GM12878 (cell line): Measurements from ENCODE around the gene LTBP3. TPM values are rescaled to one million over a fixed set of nuclear protein-coding genes. Genes with fewer than 3 reads are reported as not detected.

Experiments
- ATAC-seq: fragments of 200-7000 bp; cut with Tn5 transposase; 3 replicates; pipeline ENCODE4 v1.9.1; 2020; ENCODE audit warnings: mild to moderate bottlenecking, moderate library complexity
- BruUV-seq: library from RNA; stranded (reverse); fragments of 400-500 nt; replicated peaks from 2 replicates; lab custom pipeline; 2021; lab: Mats Ljungman, UMichigan
- CTCF ChIA-PET: fragments of 300-600 bp; sonication (Branson Sonifier 250); formaldehyde crosslinking; extraction: SDS; loops from one replicate; lab custom pipeline; 2021; ENCODE audit warnings: inconsistent platforms; lab: Yijun Ruan, JAX
- POLR2A ChIA-PET: fragments of 350-600 bp; formaldehyde crosslinking; extraction: SDS; loops from one replicate; lab custom pipeline; 2021; ENCODE audit warnings: inconsistent platforms; lab: Charles Lee
- RAD21 ChIA-PET: fragments of 300-600 bp; sonication (Branson Sonifier 250); formaldehyde crosslinking; loops from one replicate; lab custom pipeline; 2023; ENCODE audit warnings: antibody characterized with exemption; ENCODE audit not compliant: unreplicated experiment; lab: Charles Lee
- SMC1A ChIA-PET: fragments of 300-600 bp; sonication (Branson Sonifier 250); formaldehyde crosslinking; loops from one replicate; lab custom pipeline; 2023; ENCODE audit not compliant: unreplicated experiment, uncharacterized antibody; lab: Charles Lee
- DNase-seq: peaks from one replicate; pipeline ENCODE4 v3.0.0-alpha.2; 2011; ENCODE audit warnings: low read depth, low spot score
- FAIRE-seq: peaks from 3 replicates; lab custom pipeline; 2011; peaks lifted over from hg19 to GRCh38; lab: Jason Lieb, UNC
- H2AFZ ChIP-seq: 2 replicates; pipeline ENCODE4 v1.6.0; 2011; ENCODE audit warnings: low read depth, low read length, control low read depth; ENCODE audit not compliant: control insufficient read depth
- H3K27ac ChIP-seq: 2 replicates; pipeline ENCODE4 v1.5.1; 2011; ENCODE audit warnings: control low read depth; ENCODE audit not compliant: control insufficient read depth, insufficient read depth
- H3K27me3 ChIP-seq, 2 experiments: replicated peaks in 1 of 2; 2 replicates each; pipeline versions ENCODE4 v1.6.0 to v1.6.1; 2011; ENCODE audit warnings: low read length in 1 of 2; ENCODE audit not compliant: control insufficient read depth in 2 of 2, insufficient read depth in 2 of 2
- H3K36me3 ChIP-seq, 2 experiments: 2 replicates each; pipeline ENCODE4 v1.5.1; 2011; ENCODE audit warnings: low read length in 1 of 2; ENCODE audit not compliant: control insufficient read depth in 2 of 2, insufficient read depth in 2 of 2
- H3K4me1 ChIP-seq: 2 replicates; pipeline ENCODE4 v1.6.1; 2011; ENCODE audit warnings: mild to moderate bottlenecking, low read length, moderate library complexity, mixed read lengths; ENCODE audit not compliant: control insufficient read depth, insufficient read depth
- H3K4me2 ChIP-seq: 2 replicates; pipeline ENCODE4 v1.6.0; 2011; ENCODE audit warnings: control low read depth; ENCODE audit not compliant: control insufficient read depth, insufficient read depth
- H3K4me3 ChIP-seq: fragments of 200-600 bp; sonication (generic); 2 replicates; pipeline ENCODE4 v1.5.1; 2016
- H3K79me2 ChIP-seq: 2 replicates; pipeline ENCODE4 v1.6.0; 2011; ENCODE audit warnings: low read length; ENCODE audit not compliant: control insufficient read depth, insufficient read depth
- H3K9ac ChIP-seq: 2 replicates; pipeline ENCODE4 v1.8.0; 2011; ENCODE audit warnings: low read length, control low read depth, mixed read lengths; ENCODE audit not compliant: control insufficient read depth, insufficient read depth
- H3K9me3 ChIP-seq: replicated peaks from 3 replicates; pipeline ENCODE4 v1.5.1; 2011; ENCODE audit warnings: mild to moderate bottlenecking, low read length; ENCODE audit not compliant: control insufficient read depth, insufficient read depth
- H4K20me1 ChIP-seq: 2 replicates; pipeline ENCODE4 v1.6.0; 2011; ENCODE audit not compliant: control insufficient read depth, insufficient read depth
- CREM ChIP-seq: IDR thresholded peaks from 2 replicates; pipeline ENCODE4 v1.6.1; 2014; ENCODE audit warnings: antibody characterized with exemption, low read depth
- IKZF2 ChIP-seq, 2 experiments: fragments of 450-650 bp; IDR thresholded peaks; 2 replicates each; pipeline ENCODE4 v1.6.1; 2017; ENCODE audit warnings: mild to moderate bottlenecking in 2 of 2, moderate library complexity in 2 of 2
- NR2F1 ChIP-seq: fragments of 450-650 bp; conservative IDR thresholded peaks from 2 replicates; pipeline ENCODE4 v1.6.1; 2017; ENCODE audit warnings: mild to moderate bottlenecking
- POLR2A ChIP-seq: IDR thresholded peaks from 2 replicates; pipeline ENCODE4 v1.6.1; 2011; ENCODE audit warnings: low read depth, mild to moderate bottlenecking, low read length
- SP1 ChIP-seq: IDR thresholded peaks from one replicate; pipeline ENCODE4 v1.6.1; 2011; ENCODE audit warnings: low read depth, low read length
- ZNF274 ChIP-seq: IDR thresholded peaks from one replicate; pipeline ENCODE4 v1.8.0; 2011; ENCODE audit not compliant: insufficient read length, insufficient read depth
- WGBS: methylation state at CpG from one replicate; pipeline ENCODE4 v1.1.6; 2016; ENCODE audit warnings: low lambda C conversion rate; ENCODE audit not compliant: insufficient replicate concordance, insufficient coverage; ENCODE audit errors: missing lambda C conversion rate; 5-methylcytosine and 5-hydroxymethylcytosine counted together
- in situ Hi-C: fragments of 300-500 bp; cut with MboI; formaldehyde crosslinking; loops from 9 replicates; pipeline ENCODE4 v1.14.3; 2018; ENCODE audit warnings: mixed read lengths
- intact Hi-C: fragments of 100-400 bp; cut with micrococcal nuclease; formaldehyde crosslinking; loops from one replicate; pipeline ENCODE4 v1.14.2; 2022; ENCODE audit not compliant: unreplicated experiment
- polyA plus RNA-seq, 11 experiments: library from polyadenylated mRNA; depleted of rRNA in 4 of 11; unstranded in 6 of 11; stranded (reverse) in 5 of 11; fragments of >200 nt; fragmentation: Nextera tagmentation in 4 of 11; fragmentation: Illumina TruSeq in 1 of 11; extraction: Ambion mirVana in 4 of 11; extraction: Trizol in 1 of 11; gene quantifications; 1 replicate in 1 of 11; 2 replicates in 10 of 11; pipeline versions ENCODE4 v1.2.1 to v1.2.3, GENCODE V29; 2011 to 2016; ENCODE audit warnings: inconsistent platforms in 2 of 11, missing spikeins in 2 of 11, low read depth in 1 of 11
- total RNA-seq, 4 experiments: library from RNA; depleted of rRNA in 3 of 4; stranded (reverse); fragments of >200 nt in 3 of 4; fragmentation: Illumina TruSeq in 1 of 4; extraction: Trizol in 1 of 4; gene quantifications; 2 replicates each; pipeline versions ENCODE4 v1.2.1 to v1.2.3, GENCODE V29; 2013 to 2021

Gene LTBP3
- total and polyA plus RNA-seq, 10 of the 15 experiments (the other 5 are each of a cell fraction or from before 2014, with no cell fraction given): 2.2 to 12.2 (median 6.2) TPM; not detected in 2

- peaks cover 33% of the 10 kb centered on the region for H3K79me2 ChIP-seq
- H2AFZ ChIP-seq: no peak overlapping the region
- intact Hi-C loops: no loop called here
- RAD21 ChIA-PET: no interaction called here
- SMC1A ChIA-PET: no interaction called here
- no peaks in the 10 kb centered on the region for H3K9me3 ChIP-seq
- WGBS: 97% methylated on average over 8 of the region's 8 CpGs
- no peak for TF ChIP-seq CREM
- TF ChIP-seq SP1: no peak
- TF ChIP-seq ZNF274: no peak
- no peaks in the 10 kb centered on the region for H3K27me3 ChIP-seq
- H3K36me3 ChIP-seq: peaks cover 10 to 17% of the 10 kb centered on the region in 2 experiments; a peak in 3 of 4 replicates
- no peak overlapping the region for H3K9ac ChIP-seq
- H4K20me1 ChIP-seq: no peaks in the 10 kb centered on the region; the same call in 1 of the 2 replicates
- H3K4me2 ChIP-seq: no peak overlapping the region
- no peak overlapping the region for H3K4me3 ChIP-seq
- peaks cover 18% of the 10 kb centered on the region for H3K4me1 ChIP-seq
- FAIRE-seq (no peak), DNase-seq (no peak), ATAC-seq (no peak)
- BruUV-seq: no TSS peak
- H3K27ac ChIP-seq: no peak overlapping the region
- CTCF ChIA-PET: no interaction called here
- POLR2A ChIA-PET: interaction anchor here (0.5 kb wide), 1 partner anchor 131 kb away, joined by 3 read pairs; no protein-coding TSS in a partner anchor
- in situ Hi-C loops: no loop called here
Measured at GRCh38 chr11:65580756-65581155, 22.6 kb upstream of the LTBP3 start.

GRCh38 chr11:65580031-65580692 is 22.0 kb upstream of the LTBP3 start:
- peaks cover 9 to 17% of the 10 kb centered on the region in 2 experiments; a peak in 3 of 4 replicates for H3K36me3 ChIP-seq
- WGBS: 97% methylated on average over 19 of the region's 19 CpGs
- no peaks in the 10 kb centered on the region for H3K9me3 ChIP-seq
- peaks cover 38% of the 10 kb centered on the region for H3K79me2 ChIP-seq
- H2AFZ ChIP-seq: no peak overlapping the region
- peaks cover 13% of the 10 kb centered on the region for H3K4me1 ChIP-seq
- no peak for FAIRE-seq
- BruUV-seq: no TSS peak
- no peak overlapping the region for H3K4me2 ChIP-seq
- no peak for DNase-seq
- H3K27me3 ChIP-seq: no peaks in the 10 kb centered on the region
- ATAC-seq: no peak
- SMC1A ChIA-PET: no interaction called here
- no peaks in the 10 kb centered on the region; the same call in 1 of the 2 replicates for H4K20me1 ChIP-seq
- POLR2A ChIA-PET: interaction anchor here (0.6 kb wide), 1 partner anchor 209 kb away, joined by 4 read pairs; no protein-coding TSS in a partner anchor
- H3K27ac ChIP-seq: no peak overlapping the region
- H3K4me3 ChIP-seq: no peak overlapping the region
- RAD21 ChIA-PET: no interaction called here
- intact Hi-C loops (no loop called here), in situ Hi-C loops (no loop called here)
- H3K9ac ChIP-seq: no peak overlapping the region
- TF ChIP-seq IKZF2 (IDR thresholded peaks at IDR 0.05) (no peak), NR2F1 (peak; percentile 33; the same call in 1 of the 2 replicates), POLR2A (peak; percentile 23; the same call in 1 of the 2 replicates)
- CTCF ChIA-PET: interaction anchor here (0.8 to 5.7 kb wide), 2 partner anchors 8 to 10 kb away, joined by 3 to 130 read pairs; partner anchors contain the start of gene ZNRD2
